ENCODE data around the gene ABLIM3.

Gene ABLIM3

DNA sequence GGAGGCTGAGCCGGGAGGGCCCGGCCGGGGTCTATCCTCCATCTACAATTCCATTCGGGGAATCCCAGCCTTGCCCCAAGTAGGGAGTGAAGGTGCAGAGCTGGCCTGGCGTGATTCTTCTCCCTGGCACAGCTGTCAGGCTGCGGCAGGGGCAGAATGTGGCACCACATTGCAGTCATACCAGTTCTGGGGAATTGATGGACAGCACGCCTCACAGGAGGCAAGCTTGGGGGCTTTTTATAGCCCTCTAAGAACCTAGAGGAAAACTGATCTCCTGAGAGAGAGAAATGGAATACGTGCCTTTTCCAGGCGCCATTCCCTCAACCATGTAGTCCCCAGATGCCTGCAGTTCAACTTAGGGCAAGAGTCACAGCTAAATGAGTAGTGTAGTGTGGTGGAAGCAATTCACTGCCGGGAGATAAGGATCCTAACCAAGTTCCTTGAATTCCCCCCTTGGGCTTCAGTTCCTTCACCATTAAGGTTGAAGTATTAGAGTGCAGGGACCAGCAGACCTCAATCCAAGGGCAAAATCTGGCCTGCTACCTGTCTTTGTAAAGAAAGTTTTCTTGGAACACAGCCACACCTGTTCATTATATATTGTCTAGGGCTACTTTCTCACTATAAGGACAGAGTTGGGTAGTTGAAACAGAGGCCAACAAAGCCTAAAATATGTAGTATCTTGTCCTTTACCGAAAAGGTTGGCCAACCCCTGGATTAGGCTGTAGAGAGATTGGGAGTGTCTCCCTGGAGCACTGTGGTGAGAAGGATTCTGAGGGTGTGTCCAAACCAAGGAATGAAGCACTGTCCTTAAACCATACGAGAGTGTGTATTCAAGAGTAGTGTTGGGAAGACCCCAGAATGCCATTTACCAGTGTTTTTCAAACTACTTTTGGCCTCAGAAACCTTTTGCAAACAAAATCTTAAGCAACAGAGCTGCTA, 141.0 kb downstream of the ABLIM3 start:
- no peak for DNase-seq (ENCODE audit: low spot score)

DNA sequence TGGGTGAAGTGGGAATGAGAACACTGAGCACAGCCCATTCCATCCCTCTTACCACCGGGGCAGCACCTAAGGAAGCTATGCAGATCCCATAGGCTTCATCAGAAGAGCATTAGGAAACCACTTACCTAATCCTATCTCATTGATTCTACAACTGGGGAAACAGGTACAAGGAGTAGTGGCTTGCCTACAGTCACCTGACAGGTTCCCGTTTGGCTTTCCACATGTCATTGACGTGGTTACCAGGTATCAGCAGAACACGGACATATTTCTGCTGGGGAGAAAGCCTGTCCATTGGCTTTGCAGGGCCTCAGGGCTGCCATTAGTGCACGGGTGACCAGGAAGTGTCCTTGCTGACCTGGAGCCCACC, 141.7 kb downstream of the ABLIM3 start:
- DNase-seq (ENCODE audit: low spot score), result no peak

DNA sequence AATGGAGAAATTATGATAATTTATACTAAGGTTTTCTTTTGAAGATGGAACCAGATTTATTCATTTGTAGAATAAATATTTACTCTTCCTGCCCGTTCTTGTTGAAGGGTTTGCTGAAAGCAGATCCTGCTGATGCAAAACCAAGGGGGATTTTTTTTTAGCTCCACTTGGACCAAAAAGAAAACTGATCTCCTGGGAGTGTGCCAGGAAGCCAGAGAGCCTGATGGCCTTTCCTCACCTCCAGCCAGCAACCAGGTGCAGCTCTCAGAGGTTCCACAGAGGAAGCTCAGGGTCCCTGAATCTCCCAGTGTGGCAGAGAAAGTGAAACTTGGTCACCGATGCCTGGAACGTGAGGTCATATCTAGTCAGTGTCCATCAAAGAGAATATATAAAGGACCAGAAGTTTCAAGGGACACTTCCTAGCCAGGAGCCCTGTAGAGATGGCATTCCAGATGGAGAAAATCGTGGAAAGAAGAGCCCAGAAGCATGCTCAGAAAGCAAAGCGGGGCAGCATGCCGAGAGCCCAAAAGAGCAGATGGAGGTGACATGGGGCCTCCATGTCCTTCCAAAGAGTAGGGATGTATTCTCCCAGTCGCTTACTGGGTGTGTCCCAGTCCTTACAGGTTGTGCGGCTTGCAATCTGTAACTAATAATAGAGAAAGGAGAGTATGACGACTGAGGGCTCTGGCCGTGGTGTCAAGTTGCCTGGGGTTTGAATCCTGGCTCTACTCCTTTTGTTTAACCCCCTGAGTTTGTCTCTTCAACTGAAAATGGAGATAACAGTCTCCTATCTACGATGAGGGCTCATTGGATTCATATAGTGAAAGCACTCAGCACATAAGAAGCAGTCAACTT, 142.6 kb downstream of the ABLIM3 start:
- peak; percentile 75 for DNase-seq (ENCODE audit: low spot score)

DNA sequence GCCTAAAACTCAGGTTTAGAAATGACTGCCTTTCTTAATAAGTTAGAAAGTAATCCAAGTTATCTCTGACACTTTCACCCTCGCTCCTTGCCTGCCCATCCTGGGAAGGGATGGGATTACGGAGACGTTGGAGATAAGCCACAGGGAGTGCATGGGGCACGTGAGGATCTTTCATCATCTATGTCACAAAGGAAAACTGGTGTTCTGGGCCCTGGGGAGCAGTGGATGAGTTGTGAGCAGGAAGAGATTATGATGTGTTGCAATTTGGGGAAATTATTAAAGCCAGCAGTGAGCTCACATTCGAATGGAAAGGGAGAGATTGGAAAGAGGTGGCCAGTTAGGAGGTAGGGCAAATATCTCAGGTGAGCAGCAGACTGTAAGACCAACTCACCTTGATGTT, 143.2 kb downstream of the ABLIM3 start:
- DNase-seq (ENCODE audit: low spot score), result peak; percentile 77

DNA sequence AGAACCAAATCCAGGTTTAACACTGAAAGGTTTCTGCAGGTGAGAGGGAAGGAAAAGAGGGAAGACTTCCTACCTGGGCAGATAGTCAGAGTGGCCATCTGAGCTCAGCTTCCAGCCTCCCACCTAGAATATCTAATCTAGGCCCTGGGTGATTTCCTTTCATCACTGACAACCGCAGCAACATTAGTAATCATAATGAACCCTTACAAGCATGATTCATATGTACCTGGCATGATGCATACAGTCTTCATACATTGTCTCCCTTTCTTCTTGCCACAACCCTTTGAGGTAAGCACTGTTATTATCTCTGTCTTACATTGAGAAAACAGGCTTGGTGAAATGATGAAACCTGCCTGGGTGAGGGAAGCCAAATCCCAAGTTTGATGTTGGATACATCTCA, 143.9 kb downstream of the ABLIM3 start:
- no peak for DNase-seq (ENCODE audit: low spot score)

DNA sequence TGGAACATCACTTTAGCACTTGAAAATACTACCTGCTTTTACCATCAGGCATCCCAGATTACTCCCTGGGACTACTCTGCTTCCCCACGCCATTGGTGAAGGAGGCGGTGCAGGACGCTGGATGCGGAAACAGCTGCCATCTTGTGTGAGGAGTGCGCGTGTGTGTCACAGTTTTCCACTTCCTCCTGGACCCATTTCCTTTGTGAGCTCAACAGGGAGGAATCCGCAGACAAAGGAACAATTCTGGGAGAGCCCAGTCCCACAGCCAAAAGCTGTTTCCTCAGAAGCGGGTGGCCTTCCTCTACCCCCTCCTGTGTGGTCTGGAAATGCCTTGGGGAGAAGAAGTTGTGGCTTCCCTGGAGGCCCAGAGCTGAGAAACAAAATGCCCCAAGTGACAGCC, 147.1 kb downstream of the ABLIM3 start:
- DNase-seq (ENCODE audit: low spot score), result no peak

DNA sequence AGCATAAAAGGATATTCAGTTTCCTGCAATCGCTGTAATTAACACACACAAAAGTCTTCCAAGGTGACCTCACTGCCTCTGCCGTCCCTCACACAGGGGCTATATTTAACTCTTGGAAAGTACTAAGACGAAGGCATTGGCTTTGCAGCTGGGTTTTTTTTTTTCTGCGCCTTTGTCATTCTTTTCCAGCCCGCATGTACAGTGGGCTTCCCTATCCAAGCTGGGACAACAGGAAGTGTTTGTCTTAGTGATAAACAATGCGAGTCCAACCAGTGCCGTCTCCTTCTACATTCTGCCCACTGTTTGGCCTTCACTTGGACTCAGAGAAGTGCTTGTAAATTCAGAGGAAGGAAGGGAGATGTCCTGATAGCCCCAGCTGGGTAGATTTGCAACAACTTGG, 148.0 kb downstream of the ABLIM3 start:
- DNase-seq (ENCODE audit: low spot score), result no peak

DNA sequence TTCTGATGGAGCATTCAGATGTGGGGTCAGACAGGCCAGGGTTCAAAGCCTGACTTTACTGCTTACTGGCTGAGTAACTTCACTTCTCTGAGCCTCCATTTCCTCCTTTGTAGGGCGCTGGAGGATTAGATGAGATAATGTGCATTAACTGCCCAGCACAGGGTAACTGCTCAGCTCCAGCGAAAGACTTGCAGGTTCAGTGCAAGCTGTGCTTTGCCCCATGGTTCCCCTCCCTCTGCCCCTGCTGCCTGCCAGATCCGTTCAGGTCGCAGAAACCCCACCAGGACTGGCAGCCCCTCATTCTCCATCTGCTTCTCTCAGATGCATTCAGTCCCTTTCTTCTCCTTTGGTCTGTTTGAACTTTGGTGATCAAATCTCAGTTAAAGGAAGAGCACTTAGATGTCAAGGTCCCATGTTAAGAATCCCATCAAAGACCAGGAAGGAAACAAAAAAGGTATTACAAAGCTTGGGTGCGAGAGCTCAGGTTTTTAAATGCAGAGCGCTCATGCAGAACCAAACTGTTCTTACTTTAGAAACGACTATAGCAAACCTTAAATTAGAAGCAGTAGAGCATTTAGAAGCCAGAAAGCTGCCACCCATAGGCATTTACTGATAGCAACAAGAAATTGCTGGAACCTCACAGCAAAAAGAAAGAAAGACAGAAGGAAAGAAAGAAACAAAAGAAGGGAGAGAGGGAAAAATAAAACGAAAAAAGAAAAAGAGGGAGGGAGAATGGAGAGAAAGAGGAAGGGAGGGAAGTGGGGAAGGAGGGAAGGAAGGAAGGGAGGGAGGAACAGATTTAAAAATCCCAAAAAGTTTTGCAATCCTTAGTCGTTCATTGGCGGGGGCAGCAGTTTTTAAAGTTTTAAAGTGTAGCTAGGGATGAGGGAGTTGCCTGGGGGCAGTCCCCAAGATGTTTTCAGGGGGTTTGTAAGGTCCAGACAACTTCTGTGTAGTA, 153.9 kb downstream of the ABLIM3 start:
- no peak for DNase-seq (ENCODE audit: low spot score)

DNA sequence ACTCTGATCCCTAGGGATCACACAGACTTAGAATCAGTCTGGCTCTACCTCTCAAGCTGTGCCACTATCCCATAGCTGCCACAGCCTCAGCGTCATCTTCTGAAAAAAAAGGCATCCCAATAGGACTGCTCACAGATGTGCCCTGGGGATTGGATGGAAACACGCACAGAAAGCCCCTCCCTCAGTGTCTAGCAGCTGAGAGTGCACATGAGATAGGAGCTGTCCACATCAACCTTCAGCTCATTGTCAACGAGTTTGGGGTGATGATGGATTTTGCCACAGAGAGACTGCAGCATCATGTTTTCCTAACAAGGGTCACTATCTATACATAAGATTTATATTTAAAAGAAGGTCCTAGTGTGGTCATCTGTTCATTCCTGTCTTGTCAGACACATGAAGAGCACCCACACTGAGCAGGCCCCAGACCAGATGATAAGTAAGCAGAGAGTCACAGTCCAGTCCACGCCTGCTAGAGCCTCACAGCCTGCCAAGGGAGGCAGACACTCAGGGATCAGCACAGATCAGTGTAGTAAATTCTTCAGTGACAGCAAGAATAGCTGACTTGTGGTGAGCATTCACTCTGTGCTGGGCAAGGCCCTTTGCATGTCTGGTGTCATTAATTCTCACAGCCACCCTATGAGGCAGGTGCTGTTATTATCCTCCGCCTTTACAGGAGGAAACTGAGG, 156.2 kb downstream of the ABLIM3 start:
- no peak for DNase-seq (ENCODE audit: low spot score)

DNA sequence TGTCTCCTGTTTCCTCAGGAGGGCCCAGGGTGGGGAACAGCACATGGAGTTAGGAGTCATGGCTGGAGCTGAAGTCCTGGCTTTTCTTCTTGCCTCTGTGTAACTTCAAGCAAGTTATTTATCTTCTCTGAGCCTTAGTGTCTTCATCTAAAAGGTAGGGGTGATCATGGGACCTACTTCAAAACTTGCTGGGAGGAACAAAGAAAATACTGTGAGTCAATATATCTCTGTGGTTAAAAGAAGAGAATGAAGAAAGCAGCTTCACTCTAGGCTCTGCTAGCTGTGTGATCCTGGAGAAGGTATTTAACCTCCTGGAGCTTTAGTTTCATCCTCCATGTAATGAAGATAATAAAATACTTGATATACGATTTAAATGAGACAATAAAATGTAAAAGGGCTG, 156.9 kb downstream of the ABLIM3 start:
- DNase-seq (ENCODE audit: low spot score), result no peak

DNA sequence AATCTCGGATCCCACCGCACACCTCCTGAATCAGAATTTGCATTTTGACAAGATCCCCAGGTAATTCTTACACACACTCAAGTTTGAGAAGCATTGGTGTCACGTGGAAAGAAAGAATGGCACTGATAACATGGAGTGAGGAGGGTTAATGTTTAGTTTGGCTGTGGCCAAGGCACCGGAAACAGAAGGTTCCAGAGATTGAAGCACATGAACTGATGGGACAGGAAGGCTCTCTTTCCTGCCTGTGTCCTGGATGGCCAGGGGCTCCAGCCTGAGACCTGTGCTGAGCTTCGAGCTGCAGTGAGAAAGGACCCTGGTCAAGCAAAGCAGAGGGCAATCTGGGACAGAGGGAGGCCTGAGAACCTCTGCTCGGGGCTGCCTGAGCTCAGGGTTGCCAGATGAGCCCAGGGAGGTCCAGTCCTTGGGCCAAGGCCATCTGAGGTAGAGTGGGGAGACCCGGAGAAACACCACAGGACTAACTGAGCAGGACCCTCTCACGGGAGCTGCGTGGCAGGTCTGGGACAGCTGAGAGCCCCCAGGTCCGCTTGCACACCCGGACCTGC, 157.6 kb downstream of the ABLIM3 start:
- DNase-seq (ENCODE audit: low spot score), result no peak

DNA sequence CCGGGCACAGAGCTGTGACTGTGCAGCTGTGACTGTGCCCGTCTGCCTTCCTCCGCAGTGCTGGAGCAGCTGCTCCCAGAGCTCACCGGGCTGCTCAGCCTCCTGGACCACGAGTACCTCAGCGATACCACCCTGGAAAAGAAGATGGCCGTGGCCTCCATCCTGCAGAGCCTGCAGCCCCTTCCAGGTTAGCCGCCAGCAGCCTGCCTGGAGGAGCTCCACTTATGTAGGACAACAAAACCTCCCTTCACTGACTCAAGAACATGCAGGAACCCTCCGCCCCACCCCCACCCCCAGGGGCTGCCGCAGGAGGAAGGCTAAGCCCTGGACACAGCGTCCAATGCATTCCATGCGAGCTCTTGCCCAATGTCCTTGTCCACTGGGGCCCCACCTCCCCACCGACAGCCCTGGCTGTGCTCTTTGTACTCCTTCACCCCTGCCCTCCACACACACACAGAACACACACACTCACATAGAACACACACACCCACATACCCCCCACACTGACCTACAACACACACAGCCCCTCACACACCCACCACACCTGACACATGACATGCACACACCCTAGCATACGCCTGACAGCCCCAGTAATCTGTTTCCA, 158.3 kb downstream of the ABLIM3 start:
- DNase-seq (ENCODE audit: low spot score), result no peak

DNA sequence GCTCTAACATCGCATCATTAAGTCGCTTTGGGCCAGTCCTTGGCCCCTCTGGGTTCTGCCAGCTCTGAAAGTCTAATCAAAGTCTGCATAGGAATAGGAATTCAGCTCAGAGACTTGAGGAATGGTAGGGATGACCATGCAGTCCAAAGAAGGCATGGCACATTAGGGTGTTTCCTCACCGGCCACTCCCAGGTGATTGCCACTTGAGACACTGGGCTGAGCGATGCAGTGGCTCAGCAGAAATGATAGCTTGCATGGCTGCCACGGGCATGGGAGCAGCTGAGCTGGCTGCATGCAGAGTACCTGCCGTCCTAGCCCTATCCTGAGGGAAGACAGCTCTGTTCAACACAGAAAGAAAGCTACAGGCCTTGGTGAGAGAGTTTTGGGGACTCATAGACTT, 159.1 kb downstream of the ABLIM3 start:
- DNase-seq (ENCODE audit: low spot score), result no peak

DNA sequence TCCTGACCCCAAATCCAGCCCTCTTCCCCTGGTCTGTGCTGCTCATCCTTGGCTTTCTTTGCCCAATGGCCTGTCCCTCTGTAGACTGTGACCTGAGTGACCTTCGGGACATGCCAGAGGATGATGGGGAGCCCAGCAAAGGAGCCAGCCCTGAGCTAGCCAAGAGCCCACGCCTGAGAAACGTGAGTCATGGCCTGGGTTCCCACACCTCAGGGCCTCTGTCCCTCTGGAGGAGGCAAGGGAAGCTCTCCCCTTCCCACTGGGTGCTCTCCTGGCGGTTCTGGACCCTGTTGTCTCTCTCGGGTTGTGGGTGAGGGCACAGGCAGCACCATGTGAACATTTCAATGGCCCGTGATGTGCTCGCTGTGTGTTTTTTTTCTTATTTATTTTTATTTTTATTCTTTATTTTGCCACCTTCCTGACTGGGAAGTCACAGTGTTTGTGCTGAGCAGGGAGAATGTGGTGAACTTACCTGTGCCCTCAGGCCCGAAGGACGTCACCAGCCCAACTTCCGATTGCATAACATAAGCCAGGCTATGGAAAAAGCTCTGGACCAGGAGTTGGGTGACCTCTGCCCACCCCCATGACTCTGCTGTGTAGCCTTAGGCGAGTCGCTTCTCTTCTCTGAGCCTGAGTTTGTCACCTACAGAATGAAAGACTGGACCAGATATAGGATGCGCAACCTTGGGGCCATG, 159.9 kb downstream of the ABLIM3 start:
- DNase-seq (ENCODE audit: low spot score), result no peak

DNA sequence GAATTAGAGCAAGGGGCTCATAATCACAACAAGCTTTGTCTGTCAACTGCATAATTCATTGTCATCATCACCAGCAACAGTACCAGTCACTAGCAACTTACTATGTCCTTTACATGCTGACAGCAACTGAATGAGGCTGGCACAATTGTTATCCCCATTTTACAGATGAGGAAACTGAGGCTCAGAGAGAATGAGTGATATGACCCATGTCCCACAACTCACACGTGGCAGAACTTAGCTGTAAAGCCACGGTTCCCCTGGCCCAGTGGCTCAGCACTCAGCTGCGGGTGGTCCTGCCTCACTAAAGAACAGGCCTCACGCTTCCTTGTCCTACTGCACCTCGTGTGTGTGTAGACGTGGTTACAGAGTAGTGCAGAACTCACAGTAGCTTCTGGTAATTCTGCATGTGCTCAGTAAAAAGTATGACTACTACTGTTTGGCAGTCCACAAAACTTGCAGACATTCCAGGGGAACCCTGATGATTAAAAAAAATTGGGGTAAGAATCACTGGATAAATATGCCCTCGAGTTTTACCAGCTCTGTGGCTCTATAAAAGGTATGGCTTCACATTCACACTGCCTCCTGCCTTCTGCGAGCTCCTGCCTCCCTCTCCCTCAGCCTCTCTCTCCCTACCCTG, 160.6 kb downstream of the ABLIM3 start:
- DNase-seq (ENCODE audit: low spot score), result peak; percentile 62

DNA sequence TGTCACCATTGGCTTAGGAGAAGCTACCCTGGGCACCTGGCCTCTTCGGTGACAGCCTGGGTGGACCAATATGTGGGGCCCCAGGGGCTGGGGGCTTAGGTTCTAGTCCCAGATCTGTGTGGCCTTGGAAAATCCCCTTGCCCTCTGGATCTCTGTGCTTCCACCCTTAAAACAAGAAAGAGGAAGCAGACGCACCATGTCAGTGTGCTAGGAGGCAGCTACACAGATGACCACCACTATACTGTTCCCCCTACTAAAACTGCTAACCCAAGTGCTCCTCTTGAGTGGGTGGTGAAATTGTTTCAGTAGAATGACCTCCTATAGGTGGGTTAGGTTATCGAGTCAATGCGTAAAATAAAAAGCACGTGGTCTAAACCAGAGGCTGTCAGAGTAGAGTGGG, 161.3 kb downstream of the ABLIM3 start:
- no peak for DNase-seq (ENCODE audit: low spot score)

DNA sequence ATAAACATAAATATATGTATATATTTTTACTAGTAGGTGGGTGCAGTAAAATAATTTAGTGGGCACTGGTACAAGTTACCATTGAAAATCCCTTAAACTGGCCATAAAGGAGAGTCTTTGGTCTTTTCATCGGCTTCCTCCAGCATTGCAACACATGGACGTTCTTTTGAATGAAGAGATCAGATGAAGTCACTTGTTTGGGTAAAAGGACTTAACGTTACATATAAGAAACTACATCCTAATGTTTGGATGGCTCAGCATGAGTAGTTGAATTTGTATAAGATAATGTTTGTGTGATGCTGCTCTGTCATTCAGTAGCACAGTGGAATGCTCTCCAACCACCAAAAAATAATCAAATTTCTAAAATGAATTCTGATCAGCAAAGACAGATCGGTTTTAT, 161.9 kb downstream of the ABLIM3 start:
- DNase-seq (ENCODE audit: low spot score), result no peak

DNA sequence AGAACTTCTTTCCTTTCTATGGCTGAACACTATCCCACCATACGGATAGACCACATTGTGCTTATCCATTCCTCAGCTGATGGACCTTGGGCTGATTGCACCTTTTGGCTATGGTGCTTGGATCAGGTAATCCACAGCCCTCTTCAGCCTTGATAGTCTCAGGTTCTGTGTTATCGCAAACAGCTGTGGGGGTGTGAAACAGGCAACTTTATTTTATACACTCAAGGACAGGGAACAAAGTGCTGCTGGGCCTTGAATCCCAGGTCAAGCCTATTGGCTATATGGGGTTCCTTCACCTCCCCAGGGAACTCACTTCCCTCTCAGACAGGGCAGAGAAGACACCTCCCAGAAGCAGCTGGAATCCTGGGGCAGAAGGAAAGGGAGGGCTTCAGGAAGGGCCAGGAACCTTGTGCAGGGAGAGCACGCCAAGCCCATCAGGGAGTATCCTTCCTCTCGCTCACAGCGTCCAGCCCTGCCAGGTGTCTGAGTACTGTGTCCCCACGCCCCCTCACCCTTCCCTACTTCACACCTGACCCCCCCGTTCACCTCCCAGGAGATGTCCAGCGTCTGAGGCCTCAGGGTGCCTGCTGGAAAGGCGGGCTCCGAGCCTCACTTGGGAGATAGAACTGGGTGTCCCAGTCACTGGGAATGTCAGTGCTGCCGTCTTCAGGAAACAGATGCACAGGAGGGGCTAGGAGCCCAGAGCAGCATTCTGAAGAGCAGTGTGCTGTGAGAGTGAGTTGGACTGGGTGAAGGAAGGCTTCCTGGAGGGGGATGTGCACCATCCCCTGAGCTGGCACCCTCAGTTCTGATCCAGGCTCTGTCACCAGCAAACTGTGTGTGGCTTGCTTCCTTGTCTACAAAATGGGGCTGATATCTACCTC, 163.1 kb downstream of the ABLIM3 start:
- no peak for DNase-seq (ENCODE audit: low spot score)

DNA sequence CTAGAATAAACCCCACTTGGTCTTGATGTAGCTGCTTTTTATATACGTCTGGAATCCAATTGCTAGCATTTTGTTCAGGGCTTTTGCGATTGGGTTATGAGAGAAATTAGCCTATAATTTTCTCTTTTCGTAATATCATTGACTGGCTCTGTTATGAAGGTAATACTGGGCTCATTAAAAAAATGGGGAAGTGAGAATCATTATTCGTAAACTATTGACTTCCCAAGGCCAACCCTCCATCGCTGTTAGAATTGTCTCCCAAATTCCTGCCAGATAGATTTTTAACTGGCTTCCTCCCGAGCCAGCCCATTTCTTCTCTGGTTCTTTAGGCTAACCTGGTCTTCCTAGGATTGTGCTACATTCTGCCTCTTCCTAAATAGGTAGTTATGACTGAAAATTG, 168.1 kb downstream of the ABLIM3 start:
- no peak for DNase-seq (ENCODE audit: low spot score)

All from AG20443 (cell line).